ENCODE measurements around the gene PRDM16.

Gene PRDM16

GRCh38 chr1:3480369-3480719, 411.3 kb downstream of the PRDM16 start:
- no peaks in the 10 kb centered on the region for H3K4me1 ChIP-seq (ENCODE audit: low read length)
- no peak overlapping the region for H3K4me3 ChIP-seq (ENCODE audit: low read length)
- no peak for DNase-seq
- no peak overlapping the region for H3K9ac ChIP-seq (ENCODE audit: low read length)
- no peaks in the 10 kb centered on the region for H3K36me3 ChIP-seq (replicated peaks; ENCODE audit: insufficient read depth, low read length)
- H3K9me2 ChIP-seq (replicated peaks; ENCODE audit: insufficient read depth, low read length): no peaks in the 10 kb centered on the region
- H3K27ac ChIP-seq (ENCODE audit: low read length): no peak overlapping the region
- H3K4me2 ChIP-seq (ENCODE audit: low read depth, low read length): no peak overlapping the region
- no peaks in the 10 kb centered on the region for H4K20me1 ChIP-seq (ENCODE audit: insufficient read depth, low read length)
- H3K27me3 ChIP-seq (replicated peaks; ENCODE audit: insufficient read depth, low read length): peaks cover 47% of the 10 kb centered on the region
- no peak overlapping the region for H2AFZ ChIP-seq (ENCODE audit: low read length)
- H3K9me3 ChIP-seq (replicated peaks; ENCODE audit: insufficient read depth, low read length): no peaks in the 10 kb centered on the region
- TF ChIP-seq EZH2phosphoT487 (IDR thresholded peaks at IDR 0.05; ENCODE audit: low read length) (no peak), CTCF (IDR thresholded peaks at IDR 0.05; ENCODE audit: low read length) (no peak), EZH2 (optimal IDR thresholded peaks at IDR 0.05; ENCODE audit: low read depth, low read length) (no peak)
- no peaks in the 10 kb centered on the region for H3K79me2 ChIP-seq (ENCODE audit: low read length)
- no peaks in the 10 kb centered on the region for H3F3A ChIP-seq (ENCODE audit: insufficient read depth, low read length)

GRCh38 chr1:3481046-3481445, 412.0 kb downstream of the PRDM16 start:
- no peak overlapping the region for H3K4me3 ChIP-seq (ENCODE audit: low read length)
- H3K27me3 ChIP-seq (replicated peaks; ENCODE audit: insufficient read depth, low read length): peaks cover 52% of the 10 kb centered on the region
- no peaks in the 10 kb centered on the region for H3K9me2 ChIP-seq (replicated peaks; ENCODE audit: insufficient read depth, low read length)
- no peak for TF ChIP-seq CTCF (IDR thresholded peaks at IDR 0.05; ENCODE audit: low read length)
- TF ChIP-seq EZH2phosphoT487 (IDR thresholded peaks at IDR 0.05; ENCODE audit: low read length): no peak
- no peak for TF ChIP-seq EZH2 (optimal IDR thresholded peaks at IDR 0.05; ENCODE audit: low read depth, low read length)
- H3F3A ChIP-seq (ENCODE audit: insufficient read depth, low read length): no peaks in the 10 kb centered on the region
- no peak for DNase-seq
- H2AFZ ChIP-seq (ENCODE audit: low read length): no peak overlapping the region
- H3K4me2 ChIP-seq (ENCODE audit: low read depth, low read length): no peak overlapping the region
- no peaks in the 10 kb centered on the region for H4K20me1 ChIP-seq (ENCODE audit: insufficient read depth, low read length)
- H3K36me3 ChIP-seq (replicated peaks; ENCODE audit: insufficient read depth, low read length): no peaks in the 10 kb centered on the region
- H3K27ac ChIP-seq (ENCODE audit: low read length): no peak overlapping the region
- H3K9me3 ChIP-seq (replicated peaks; ENCODE audit: insufficient read depth, low read length): no peaks in the 10 kb centered on the region
- no peaks in the 10 kb centered on the region for H3K4me1 ChIP-seq (ENCODE audit: low read length)
- no peaks in the 10 kb centered on the region for H3K79me2 ChIP-seq (ENCODE audit: low read length)
- no peak overlapping the region for H3K9ac ChIP-seq (ENCODE audit: low read length)

GRCh38 chr1:3481836-3482375, 412.9 kb downstream of the PRDM16 start:
- Histone ChIP-seq H3K9me3 (replicated peaks; ENCODE audit: insufficient read depth, low read length) (no peaks in the 10 kb centered on the region), H4K20me1 (ENCODE audit: insufficient read depth, low read length) (no peaks in the 10 kb centered on the region), H3K27me3 (replicated peaks; ENCODE audit: insufficient read depth, low read length) (peaks cover 61% of the 10 kb centered on the region), H3K36me3 (replicated peaks; ENCODE audit: insufficient read depth, low read length) (no peaks in the 10 kb centered on the region), H3F3A (ENCODE audit: insufficient read depth, low read length) (no peaks in the 10 kb centered on the region), H3K9me2 (replicated peaks; ENCODE audit: insufficient read depth, low read length) (no peaks in the 10 kb centered on the region), H2AFZ (ENCODE audit: low read length) (no peak overlapping the region), H3K4me2 (ENCODE audit: low read depth, low read length) (no peak overlapping the region), H3K4me1 (ENCODE audit: low read length) (no peaks in the 10 kb centered on the region), H3K79me2 (ENCODE audit: low read length) (no peaks in the 10 kb centered on the region), H3K27ac (ENCODE audit: low read length) (no peak overlapping the region), H3K4me3 (ENCODE audit: low read length) (no peak overlapping the region), H3K9ac (ENCODE audit: low read length) (no peak overlapping the region)
- no peak for DNase-seq
- TF ChIP-seq EZH2phosphoT487 (IDR thresholded peaks at IDR 0.05; ENCODE audit: low read length): no peak
- no peak for TF ChIP-seq EZH2 (optimal IDR thresholded peaks at IDR 0.05; ENCODE audit: low read depth, low read length)
- no peak for TF ChIP-seq CTCF (IDR thresholded peaks at IDR 0.05; ENCODE audit: low read length)
